GM19193 (cell line): ENCODE results near the gene FHOD3.

ENCODE experiments used
- POLR2A ChIP-seq: IDR thresholded peaks from 4 replicates; pipeline ENCODE4 v1.6.1; 2011; ENCODE audit not compliant: insufficient read depth, insufficient read length; ENCODE audit errors: extremely low read depth

The FHOD3 gene

DNA sequence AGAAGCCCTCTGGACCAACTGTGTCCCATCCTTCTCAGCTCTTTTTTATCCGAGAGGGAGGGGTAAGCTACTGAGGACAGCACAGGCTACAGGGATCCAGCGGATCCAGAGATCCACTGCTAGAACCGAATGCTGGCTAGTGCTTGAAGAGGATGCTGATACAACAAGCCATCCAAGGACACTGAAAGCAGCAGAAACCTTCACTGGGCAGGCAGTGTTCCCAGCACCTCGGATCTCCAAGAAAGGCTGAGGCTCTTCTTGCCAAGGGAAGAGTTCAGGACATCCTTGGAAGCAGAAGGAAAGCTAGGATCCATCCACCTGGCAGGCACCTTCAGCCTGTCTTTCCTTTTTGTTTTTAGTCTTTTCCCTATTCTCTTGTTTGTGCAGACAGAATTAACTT lies 13.2 kb upstream of the FHOD3 start:
- TF ChIP-seq POLR2A, result no peak

DNA sequence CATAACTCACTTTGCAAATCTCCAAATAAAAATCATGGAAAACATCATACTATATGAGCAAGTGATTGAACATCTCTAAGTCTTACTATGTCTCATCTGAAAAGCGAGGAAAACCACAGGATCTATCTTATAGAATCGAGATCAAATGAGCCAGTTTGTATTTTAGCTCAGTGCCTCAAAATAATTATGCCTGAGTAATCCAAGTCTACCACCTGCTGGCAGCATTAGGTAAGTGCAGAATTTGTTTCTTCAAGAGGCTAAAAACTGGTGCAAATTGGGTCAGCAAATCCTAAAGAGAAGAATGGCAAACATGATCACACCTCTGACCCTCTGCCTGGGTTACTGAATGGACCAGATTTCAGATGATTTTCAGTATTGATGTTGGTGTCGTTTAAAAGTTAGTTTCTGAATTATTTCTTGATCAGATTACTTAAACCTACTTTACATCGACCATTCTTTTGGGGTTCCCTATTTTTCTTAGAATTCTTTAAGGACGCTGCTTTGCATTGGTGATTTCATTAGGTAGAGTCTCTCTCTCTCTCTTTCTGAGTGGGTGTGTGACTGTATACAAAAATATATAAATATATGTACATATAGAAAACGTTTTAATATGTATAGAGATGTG lies 12.7 kb upstream of the FHOD3 start:
- TF ChIP-seq POLR2A, result no peak

DNA sequence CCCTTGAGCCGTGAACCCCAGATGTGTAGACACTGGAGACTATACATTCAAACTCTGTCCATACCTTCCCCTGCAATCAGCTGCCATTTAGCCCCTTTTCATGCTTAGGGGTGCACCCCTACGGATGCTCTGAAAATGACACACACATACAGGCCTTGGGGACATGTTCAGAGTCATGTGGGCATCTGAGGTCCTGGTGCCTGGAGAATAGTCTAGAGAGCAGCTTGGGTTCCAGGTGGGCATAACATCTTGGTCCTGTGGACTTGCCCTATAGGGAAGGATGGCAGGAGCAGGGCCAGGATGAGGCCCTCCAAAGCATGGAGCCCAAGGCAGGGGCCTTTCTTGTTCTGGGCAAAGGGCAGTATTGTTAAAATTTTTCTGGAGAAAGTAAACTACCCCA lies 9.9 kb upstream of the FHOD3 start:
- no peak for TF ChIP-seq POLR2A

DNA sequence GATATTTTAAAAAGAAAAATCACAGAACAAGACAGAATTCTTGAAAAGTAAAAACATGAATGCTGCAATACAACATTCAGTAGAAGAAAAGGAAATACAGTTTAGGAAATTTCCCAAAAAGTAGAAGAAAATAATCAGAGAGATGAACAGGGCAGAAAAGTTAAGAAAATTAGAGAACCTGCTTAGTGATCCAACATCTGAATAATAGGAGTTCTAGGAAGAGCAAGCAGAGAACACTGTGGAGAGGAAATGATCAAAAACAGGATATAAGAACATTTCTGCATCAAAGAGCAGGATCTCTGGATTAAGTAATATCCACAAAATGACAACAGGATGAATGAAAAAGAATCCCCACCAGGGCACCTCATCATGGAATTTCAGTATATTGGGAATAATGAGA lies 8.8 kb upstream of the FHOD3 start:
- no peak for TF ChIP-seq POLR2A

DNA sequence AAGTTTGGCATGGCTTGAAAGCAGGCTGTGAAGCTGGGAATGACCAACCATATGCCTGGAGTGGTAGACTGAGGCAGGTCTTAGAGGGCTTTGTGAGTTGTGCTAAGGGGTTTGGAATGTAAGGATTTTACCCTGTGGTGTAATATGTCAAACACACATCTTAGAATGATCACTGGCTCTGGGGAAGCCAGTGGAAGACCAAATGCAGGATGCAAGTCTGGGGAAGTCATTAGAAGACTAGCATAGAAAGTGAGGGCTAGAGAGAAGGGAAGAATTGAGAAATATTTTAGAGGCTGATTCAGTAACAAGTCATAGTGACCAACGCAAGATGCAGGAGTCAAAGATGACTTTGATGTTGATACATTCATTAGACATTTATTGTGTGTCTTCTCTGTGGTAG lies 3.5 kb upstream of the FHOD3 start:
- no peak for TF ChIP-seq POLR2A

DNA sequence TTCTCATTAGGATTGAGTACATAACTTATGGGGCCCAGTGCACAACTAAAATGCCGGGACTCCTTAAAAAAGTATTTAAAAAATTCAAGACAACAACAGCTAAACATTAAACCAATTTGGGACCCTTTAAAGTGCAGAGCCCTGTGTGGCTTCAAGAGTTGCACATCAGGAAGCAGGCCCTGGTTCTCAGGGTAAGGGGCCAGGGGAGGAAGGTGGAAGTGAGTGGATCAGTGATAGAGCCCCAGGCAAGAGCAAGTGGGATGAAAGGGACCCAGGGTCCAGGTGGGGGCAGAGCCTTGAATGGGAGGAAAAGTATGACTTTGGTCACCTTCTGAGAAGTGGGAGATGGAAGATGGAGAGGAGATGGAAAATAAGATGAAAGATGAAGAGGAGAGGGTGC lies 2.3 kb upstream of the FHOD3 start:
- no peak for TF ChIP-seq POLR2A

DNA sequence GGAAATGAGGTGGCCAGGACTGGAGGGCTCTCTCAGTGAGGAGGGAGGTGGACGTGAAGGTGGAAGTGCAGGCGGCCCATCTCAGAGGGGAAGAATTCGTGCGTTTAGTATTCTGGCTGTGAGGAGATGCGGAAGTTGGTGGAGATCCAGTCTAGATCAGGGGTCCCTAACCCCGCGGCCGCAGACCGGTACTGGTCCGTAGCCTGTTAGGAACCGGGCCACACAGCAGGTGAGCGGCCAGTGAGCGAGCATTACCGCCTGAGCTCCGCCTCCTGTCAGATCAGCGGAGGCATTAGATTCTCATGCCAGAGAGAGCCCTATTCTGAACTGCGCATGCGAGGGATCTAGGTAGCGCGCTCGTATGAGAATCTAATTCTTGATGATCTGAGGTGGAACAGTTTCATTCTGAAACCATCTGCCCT lies 1.6 kb upstream of the FHOD3 start:
- TF ChIP-seq POLR2A, result no peak

DNA sequence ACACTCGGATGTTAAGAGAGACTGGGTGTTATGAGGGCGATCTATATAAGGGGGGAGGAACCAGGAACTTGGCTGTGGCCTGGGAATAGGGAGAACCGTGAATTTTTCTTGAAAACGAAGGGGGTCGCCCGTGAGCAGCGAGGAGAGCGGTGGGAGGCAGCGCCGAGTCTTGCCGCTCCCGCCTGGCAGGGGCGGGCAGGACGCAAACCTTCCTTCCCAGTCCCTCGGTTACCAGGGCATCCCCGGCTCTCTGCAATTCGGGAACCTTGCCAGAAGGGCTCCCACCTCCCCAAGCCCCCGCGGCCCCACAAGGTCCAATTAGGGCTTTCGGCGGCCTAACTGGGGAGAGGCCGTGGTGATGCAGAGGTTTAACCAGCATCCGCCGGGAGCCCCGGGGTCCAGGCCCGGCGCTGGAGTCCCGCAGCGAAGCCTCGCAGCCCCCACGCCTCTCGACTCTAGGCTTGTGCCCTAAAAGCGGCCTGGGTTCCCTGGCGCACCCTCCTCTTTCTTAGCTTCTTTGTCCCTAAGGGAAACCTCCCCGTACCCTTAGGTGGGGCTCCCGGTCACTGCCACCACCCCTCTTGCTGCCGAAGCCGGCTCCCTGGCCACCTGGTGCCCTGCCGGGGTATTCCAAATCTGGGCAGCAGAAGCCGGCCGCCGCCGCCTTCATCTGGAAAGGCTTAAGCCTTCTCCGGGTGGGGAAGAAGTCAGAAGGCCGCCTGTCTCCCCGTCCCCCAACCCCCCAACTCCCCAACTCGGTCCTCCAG lies 680 bp upstream of the FHOD3 start:
- TF ChIP-seq POLR2A, result no peak

DNA sequence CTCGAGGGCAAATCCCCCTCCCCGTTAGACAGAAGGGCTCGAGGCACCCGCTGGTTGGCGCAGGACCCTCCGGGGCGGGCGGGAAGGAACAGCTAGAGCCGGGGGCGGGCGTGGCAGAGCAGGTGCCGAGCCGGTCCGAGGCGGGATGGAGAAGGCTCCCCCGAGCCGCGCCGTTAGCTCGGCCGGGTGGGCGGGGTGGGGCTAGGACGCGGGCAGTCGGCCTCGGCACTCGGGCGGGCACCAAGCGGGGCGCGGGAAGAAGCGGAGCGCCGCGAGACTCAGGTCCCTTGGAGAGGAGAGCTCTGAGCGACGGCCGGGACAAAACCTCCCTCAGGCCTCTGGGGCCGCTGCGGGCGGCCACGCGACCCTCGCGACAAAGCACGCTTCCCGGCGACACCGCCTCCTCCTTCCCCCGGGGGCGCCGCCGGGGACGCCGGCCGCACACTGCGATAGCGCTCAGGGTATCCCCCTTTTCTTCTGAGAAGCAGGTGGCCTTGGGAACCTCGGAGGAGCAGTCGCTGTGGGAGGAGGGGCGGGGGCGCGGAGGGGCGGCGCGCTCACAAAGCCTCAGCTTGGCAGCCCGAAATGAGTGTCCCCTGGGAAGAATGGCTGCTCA lies 721 bp downstream of the FHOD3 start:
- no peak for TF ChIP-seq POLR2A

DNA sequence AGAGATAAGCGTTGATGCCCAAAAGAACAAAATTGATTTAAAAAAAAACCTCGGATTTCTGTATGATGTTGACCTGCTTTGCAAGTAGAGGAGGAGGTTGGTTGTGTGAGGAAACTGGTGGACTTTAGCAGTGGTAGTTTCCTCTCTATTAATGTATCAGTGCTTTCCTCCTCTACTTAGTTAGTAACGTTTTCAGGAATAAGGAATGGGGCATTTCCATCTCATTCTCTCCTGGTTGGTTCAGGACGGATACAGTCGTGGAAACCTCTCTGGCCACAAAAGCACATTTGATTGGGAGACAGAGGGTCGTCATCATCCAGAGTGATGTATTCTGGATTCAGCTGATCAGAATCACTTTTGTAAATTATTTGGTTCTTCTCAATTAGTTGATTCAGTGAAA lies 1.5 kb downstream of the FHOD3 start:
- no peak for TF ChIP-seq POLR2A

DNA sequence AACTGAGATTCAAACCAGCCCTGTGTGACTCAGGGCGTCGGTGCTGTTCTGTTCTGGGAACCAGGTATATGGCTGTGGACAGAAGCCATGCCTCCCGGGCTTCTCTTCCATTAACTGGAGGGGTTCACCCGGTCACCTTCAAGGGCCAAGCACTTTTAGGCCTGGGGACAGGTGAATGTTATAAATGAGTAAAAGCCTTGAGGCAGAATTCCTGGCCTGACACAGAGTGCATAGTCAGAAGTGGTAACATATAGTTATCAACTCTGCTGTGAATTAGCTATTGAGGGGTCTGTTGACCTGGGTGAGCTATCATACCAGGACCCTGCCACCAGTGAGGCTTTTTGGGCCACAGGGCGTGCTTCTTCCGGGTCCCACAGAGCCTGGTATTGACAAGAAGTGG lies 2.7 kb downstream of the FHOD3 start:
- TF ChIP-seq POLR2A, result no peak

DNA sequence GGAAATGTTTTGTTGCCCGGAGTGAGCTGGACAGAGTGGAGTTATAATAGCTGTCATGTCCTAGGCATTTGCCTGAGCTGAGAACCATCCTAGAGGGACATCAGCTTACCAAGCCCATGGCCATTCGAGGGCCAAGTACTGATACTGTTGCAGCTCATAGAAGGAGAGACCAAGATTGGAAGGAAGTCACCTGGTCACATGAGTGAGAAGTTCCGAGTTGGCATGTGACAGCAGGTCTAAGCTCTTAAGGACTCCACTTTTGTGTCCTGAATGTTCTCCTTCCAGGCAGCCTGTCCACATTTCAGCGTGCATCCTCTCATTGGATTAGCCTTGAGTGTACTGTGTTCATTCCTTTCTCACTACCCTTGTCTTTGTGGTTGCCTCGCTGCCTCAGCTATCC lies 4.4 kb downstream of the FHOD3 start:
- no peak for TF ChIP-seq POLR2A

DNA sequence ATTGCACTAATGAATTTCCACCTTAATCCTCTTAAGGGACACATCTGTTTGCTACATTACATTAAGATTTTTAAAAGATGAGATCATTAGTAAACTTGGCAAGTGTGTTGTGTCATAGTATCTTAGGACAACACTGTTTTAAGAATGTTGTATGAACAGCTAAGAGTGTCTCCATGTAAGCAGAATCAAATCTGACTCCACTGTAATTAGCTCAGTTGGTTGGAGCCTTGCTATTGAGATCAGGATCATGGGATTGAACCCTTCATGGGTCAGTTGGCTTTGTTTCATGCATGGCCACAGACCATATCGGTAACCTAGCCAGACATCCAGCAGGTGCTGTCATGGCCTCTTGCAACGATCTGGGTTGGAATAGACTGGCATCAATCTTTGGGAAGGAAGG lies 5.2 kb downstream of the FHOD3 start:
- TF ChIP-seq POLR2A, result no peak

DNA sequence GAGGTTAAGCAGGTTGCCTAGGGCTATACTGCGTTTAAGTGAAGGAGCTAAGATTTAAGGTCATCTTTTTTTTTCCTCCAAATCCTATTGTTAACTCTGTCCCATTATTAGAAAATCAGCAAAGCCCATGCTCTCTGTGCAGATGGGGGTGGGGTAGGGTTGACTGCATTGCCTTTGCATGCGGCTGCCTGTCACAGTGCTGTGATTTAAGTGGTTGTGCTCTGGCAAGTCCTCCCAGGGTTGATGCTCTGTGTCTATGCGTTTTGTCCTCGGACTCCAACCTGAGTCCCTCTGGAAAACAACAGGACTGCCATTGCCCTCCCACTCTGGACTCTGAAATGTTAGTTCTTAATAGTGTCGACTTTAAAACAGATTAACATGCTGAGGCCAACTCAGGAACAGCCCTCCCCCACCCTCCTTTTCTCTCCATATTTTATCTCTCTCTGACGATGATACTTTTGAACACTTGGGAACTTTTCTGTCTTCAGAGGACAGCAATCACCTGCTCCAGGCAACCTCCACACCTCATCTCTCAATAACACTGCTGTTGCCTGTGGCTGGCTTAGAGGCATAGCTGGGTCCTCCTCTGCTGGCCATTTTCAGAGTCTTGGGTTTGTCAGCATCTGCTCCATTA lies 5.8 kb downstream of the FHOD3 start:
- TF ChIP-seq POLR2A, result no peak

DNA sequence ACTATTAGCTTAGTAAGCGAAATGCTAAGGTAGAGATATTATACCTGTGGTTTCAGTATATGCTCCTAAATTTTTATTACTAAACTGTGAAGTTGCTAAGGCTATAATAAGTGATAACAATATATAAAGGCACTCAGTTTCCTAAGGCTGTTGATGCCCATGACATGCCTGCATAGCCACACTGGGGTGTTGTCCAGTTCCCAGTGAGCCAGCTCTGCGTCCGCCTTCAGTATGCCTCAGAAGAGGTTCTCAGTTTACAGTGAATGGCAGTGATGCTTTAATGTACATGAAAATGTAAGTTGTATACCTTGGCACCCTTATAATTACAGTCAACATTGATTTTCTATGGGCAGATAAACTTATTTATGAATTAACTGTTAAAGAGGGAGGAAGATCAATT lies 7.2 kb downstream of the FHOD3 start:
- no peak for TF ChIP-seq POLR2A

DNA sequence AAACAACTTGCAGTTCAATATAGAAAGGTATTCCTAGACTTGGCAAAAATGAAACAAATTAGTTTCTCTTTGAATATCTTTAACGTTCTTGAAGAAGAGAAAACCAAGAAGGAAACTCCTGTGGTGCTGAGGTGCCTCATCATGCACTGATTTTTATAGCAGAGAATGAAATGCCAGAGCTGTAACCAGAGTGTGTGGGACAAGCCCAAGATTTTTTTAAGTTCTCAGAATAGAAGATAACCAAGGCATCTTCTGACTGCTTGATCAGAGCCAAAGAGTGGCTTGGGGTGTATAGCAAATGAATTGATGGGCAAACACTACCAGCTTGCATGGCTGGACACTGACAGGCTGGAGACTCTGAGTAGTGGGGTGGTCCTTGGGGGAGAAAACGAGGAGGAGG lies 7.9 kb downstream of the FHOD3 start:
- TF ChIP-seq POLR2A, result no peak
